ENCODE data around the gene IRAK1. TPM values are rescaled to one million over a fixed set of nuclear protein-coding genes. Genes with fewer than 3 reads are reported as not detected.

The IRAK1 gene
- total and polyA plus RNA-seq, 2 of the 13 experiments (the other 11 are each of a cell fraction or from before 2014, with no cell fraction given), result 57.7 to 77.3 TPM

- TF ChIP-seq, protein P1, sequence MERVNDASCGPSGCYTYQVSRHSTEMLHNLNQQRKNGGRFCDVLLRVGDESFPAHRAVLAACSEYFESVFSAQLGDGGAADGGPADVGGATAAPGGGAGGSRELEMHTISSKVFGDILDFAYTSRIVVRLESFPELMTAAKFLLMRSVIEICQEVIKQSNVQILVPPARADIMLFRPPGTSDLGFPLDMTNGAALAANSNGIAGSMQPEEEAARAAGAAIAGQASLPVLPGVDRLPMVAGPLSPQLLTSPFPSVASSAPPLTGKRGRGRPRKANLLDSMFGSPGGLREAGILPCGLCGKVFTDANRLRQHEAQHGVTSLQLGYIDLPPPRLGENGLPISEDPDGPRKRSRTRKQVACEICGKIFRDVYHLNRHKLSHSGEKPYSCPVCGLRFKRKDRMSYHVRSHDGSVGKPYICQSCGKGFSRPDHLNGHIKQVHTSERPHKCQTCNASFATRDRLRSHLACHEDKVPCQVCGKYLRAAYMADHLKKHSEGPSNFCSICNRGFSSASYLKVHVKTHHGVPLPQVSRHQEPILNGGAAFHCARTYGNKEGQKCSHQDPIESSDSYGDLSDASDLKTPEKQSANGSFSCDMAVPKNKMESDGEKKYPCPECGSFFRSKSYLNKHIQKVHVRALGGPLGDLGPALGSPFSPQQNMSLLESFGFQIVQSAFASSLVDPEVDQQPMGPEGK (CRISPR knock-in tag; IDR thresholded peaks at IDR 0.05), result 0 out of 2 replicates have a peak, but pooled peaks have one; percentile 23
- TF ChIP-seq BHLHE40 (IDR thresholded peaks at IDR 0.05; ENCODE audit: low read length), result peak; percentile 47
- TF ChIP-seq KDM2A (CRISPR knock-in tag; IDR thresholded peaks at IDR 0.05; ENCODE audit: borderline replicate concordance, low read depth), result peak; percentile 37; the same call in 1 of the 2 replicates
- TF ChIP-seq SIN3A (IDR thresholded peaks at IDR 0.05; ENCODE audit: borderline replicate concordance, low read depth, low read length), result peak; percentile 20; the same call in 1 of the 2 replicates
- no peak for TF ChIP-seq ATRX (CRISPR knock-in tag; IDR thresholded peaks at IDR 0.05; ENCODE audit: borderline replicate concordance)
- peak in 1 of 2 experiments; percentile 48; a peak in 1 of 4 replicates for TF ChIP-seq POLR2A (IDR thresholded peaks at IDR 0.05; ENCODE audit: insufficient read depth in 1 of 2, low read depth in 2 of 2, low read length in 2 of 2)
- TF ChIP-seq ZNF766 (CRISPR knock-in tag; IDR thresholded peaks at IDR 0.05; ENCODE audit: borderline replicate concordance), result 0 out of 2 replicates have a peak, but pooled peaks have one; percentile 0
- TF ChIP-seq, protein P2, sequence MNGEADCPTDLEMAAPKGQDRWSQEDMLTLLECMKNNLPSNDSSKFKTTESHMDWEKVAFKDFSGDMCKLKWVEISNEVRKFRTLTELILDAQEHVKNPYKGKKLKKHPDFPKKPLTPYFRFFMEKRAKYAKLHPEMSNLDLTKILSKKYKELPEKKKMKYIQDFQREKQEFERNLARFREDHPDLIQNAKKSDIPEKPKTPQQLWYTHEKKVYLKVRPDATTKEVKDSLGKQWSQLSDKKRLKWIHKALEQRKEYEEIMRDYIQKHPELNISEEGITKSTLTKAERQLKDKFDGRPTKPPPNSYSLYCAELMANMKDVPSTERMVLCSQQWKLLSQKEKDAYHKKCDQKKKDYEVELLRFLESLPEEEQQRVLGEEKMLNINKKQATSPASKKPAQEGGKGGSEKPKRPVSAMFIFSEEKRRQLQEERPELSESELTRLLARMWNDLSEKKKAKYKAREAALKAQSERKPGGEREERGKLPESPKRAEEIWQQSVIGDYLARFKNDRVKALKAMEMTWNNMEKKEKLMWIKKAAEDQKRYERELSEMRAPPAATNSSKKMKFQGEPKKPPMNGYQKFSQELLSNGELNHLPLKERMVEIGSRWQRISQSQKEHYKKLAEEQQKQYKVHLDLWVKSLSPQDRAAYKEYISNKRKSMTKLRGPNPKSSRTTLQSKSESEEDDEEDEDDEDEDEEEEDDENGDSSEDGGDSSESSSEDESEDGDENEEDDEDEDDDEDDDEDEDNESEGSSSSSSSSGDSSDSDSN (CRISPR knock-in tag; IDR thresholded peaks at IDR 0.05), result peak; percentile 7; the same call in 1 of the 2 replicates
- peak; percentile 76 for TF ChIP-seq TFDP2 (CRISPR knock-in tag; IDR thresholded peaks at IDR 0.05)
- TF ChIP-seq ZNF335 (CRISPR knock-in tag; IDR thresholded peaks at IDR 0.05), result no peak
- peak; percentile 7 for TF ChIP-seq AGO2 (optimal IDR thresholded peaks at IDR 0.05; ENCODE audit: low read depth, low read length)
These were observed 47.2 kb downstream of the IRAK1 start, which contains the start of gene TMEM187 (continued) for GRCh38 chrX:153972368-153973126.

Data from HepG2 (cell line).